Peyer's patch (tissue), 4 donors: Measurements from ENCODE around the gene RUBCN. TPM values are rescaled to one million over a fixed set of nuclear protein-coding genes. Genes with fewer than 3 reads are reported as not detected.

Source experiments
- DNase-seq, 3 donors: peaks; one replicate each; pipeline ENCODE4 v3.0.0-alpha.2; 2017 to 2019
- H3K27ac ChIP-seq, 4 donors: fragments of 200-600 bp; sonication (generic); one replicate each; pipeline ENCODE4 v1.5.1; 2016 to 2019
- H3K27me3 ChIP-seq, 2 donors: fragments of 200-600 bp; sonication (generic); one replicate each; pipeline ENCODE4 v1.5.1; 2019
- H3K36me3 ChIP-seq, 3 donors: fragments of 200-600 bp; sonication (generic); one replicate each; pipeline ENCODE4 v1.5.1; 2016 to 2019
- H3K4me1 ChIP-seq, 4 donors: fragments of 200-600 bp; sonication (generic); one replicate each; pipeline ENCODE4 v1.5.1; 2016 to 2019
- H3K4me3 ChIP-seq, 4 donors: fragments of 200-600 bp; sonication (generic); 1 replicate in 3 of 4; 2 replicates in 1 of 4; pipeline ENCODE4 v1.5.1; 2016 to 2019; ENCODE audit warnings: mild to moderate bottlenecking in 1 of 4
- H3K9me3 ChIP-seq, 4 donors: fragments of 200-600 bp; sonication (generic); one replicate each; pipeline ENCODE4 v1.5.1; 2016 to 2019; ENCODE audit warnings: mild to moderate bottlenecking in 1 of 4
- POLR2A ChIP-seq, 2 donors: fragments of 450-650 bp; IDR thresholded peaks; one replicate each; pipeline ENCODE4 v1.5.1; 2017; ENCODE audit warnings: antibody characterized with exemption in 2 of 2, mild to moderate bottlenecking in 2 of 2, moderate library complexity in 2 of 2
- total RNA-seq, 4 donors: library from RNA; depleted of rRNA; stranded (reverse); fragments of >200 nt; gene quantifications; one replicate each; pipeline ENCODE4 v1.1.0, GENCODE V29; 2016
- TF ChIP-seq, protein P1 (sequence below), 6 experiments: fragments of 450-650 bp in 4 of 6; fragments of 200-600 bp in 2 of 6; sonication (generic) in 1 of 6; IDR thresholded peaks; one replicate each; pipeline ENCODE4 v1.5.1; 2017 to 2019; ENCODE audit warnings: antibody characterized with exemption in 6 of 6, mild to moderate bottlenecking in 3 of 6, moderate library complexity in 1 of 6

RUBCN gene
- total RNA-seq, 4 donors from 2014 or later = 45.4 to 113 (median 48.2) TPM

DNA sequence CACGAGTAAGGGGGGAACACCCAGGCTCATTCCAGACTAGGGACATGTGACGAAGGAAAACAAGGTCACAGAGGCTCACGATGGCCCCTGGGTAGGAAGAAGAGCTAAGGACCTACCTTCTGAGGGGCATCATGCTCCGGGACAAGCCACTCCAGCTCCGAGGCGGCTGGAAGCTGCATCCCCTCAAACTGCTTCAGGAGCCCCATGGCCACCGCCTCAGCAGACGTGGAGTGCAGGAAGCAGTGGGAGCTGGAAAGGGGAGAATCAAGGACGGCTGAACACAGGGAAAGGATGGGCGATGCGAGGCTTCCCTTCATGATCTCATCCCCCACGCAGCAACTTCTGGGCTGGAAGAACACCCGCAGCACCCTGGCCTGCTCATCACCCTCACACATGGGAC, 53.5 kb downstream of the RUBCN start:
- Histone ChIP-seq H3K4me3 (no peak overlapping the region), H3K27ac (no peak overlapping the region), H3K36me3 (peaks cover 0 to 53% (median 0%) of the 10 kb centered on the region in 3 donors), H3K27me3 (no peaks in the 10 kb centered on the region), H3K4me1 (no peaks in the 10 kb centered on the region), H3K9me3 (no peaks in the 10 kb centered on the region)
- no peak for TF ChIP-seq POLR2A (IDR thresholded peaks at IDR 0.05)
- TF ChIP-seq, protein P1, sequence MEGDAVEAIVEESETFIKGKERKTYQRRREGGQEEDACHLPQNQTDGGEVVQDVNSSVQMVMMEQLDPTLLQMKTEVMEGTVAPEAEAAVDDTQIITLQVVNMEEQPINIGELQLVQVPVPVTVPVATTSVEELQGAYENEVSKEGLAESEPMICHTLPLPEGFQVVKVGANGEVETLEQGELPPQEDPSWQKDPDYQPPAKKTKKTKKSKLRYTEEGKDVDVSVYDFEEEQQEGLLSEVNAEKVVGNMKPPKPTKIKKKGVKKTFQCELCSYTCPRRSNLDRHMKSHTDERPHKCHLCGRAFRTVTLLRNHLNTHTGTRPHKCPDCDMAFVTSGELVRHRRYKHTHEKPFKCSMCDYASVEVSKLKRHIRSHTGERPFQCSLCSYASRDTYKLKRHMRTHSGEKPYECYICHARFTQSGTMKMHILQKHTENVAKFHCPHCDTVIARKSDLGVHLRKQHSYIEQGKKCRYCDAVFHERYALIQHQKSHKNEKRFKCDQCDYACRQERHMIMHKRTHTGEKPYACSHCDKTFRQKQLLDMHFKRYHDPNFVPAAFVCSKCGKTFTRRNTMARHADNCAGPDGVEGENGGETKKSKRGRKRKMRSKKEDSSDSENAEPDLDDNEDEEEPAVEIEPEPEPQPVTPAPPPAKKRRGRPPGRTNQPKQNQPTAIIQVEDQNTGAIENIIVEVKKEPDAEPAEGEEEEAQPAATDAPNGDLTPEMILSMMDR (IDR thresholded peaks at IDR 0.05) = no peak
- no peak for DNase-seq

- H3K4me1 ChIP-seq = no peaks in the 10 kb centered on the region
- H3K36me3 ChIP-seq = peaks cover 0 to 51% (median 0%) of the 10 kb centered on the region in 3 donors
These were observed 54.0 kb downstream of the RUBCN start for GRCh38 chr3:197682713-197683112.

GRCh38 chr3:197680955-197681521, 55.7 kb downstream of the RUBCN start:
- Histone ChIP-seq H3K27me3 (no peaks in the 10 kb centered on the region), H3K9me3 (no peaks in the 10 kb centered on the region), H3K36me3 (peaks cover 0 to 54% (median 0%) of the 10 kb centered on the region in 3 donors), H3K4me1 (no peaks in the 10 kb centered on the region), H3K27ac (no peak overlapping the region), H3K4me3 (no peak overlapping the region)
- no peak for DNase-seq
- no peak for TF ChIP-seq POLR2A (IDR thresholded peaks at IDR 0.05)
- TF ChIP-seq, protein P1 (IDR thresholded peaks at IDR 0.05) = no peak

More at GRCh38 chr3:197682713-197683112, 54.0 kb downstream of the RUBCN start:
- Histone ChIP-seq H3K27ac (no peak overlapping the region), H3K4me3 (no peak overlapping the region), H3K9me3 (no peaks in the 10 kb centered on the region), H3K27me3 (no peaks in the 10 kb centered on the region)
- no peak for TF ChIP-seq POLR2A (IDR thresholded peaks at IDR 0.05)
- TF ChIP-seq, protein P1 (IDR thresholded peaks at IDR 0.05) = no peak
- DNase-seq = no peak

GRCh38 chr3:197675951-197676350, 60.8 kb downstream of the RUBCN start:
- H3K36me3 ChIP-seq = peaks cover 0 to 44% (median 0%) of the 10 kb centered on the region in 3 donors
- H3K4me1 ChIP-seq = peaks cover 0 to 10% (median 0%) of the 10 kb centered on the region in 4 donors
- TF ChIP-seq, protein P1 (IDR thresholded peaks at IDR 0.05) = no peak
- no peak for TF ChIP-seq POLR2A (IDR thresholded peaks at IDR 0.05)
- no peak overlapping the region for H3K4me3 ChIP-seq
- peak overlapping the region in 1 of 4 donors; percentile 65 for H3K27ac ChIP-seq
- DNase-seq = no peak
- no peaks in the 10 kb centered on the region for H3K9me3 ChIP-seq
- H3K27me3 ChIP-seq = no peaks in the 10 kb centered on the region

GRCh38 chr3:197675563-197675860, 61.2 kb downstream of the RUBCN start:
- Histone ChIP-seq H3K36me3 (peaks cover 0 to 42% (median 0%) of the 10 kb centered on the region in 3 donors), H3K27ac (peak overlapping the region in 2 of 4 donors; percentile 48 to 65), H3K9me3 (no peaks in the 10 kb centered on the region), H3K4me3 (no peak overlapping the region), H3K4me1 (peaks cover 0 to 10% (median 0%) of the 10 kb centered on the region in 4 donors), H3K27me3 (no peaks in the 10 kb centered on the region)
- no peak for DNase-seq
- TF ChIP-seq, protein P1 (IDR thresholded peaks at IDR 0.05) = no peak
- no peak for TF ChIP-seq POLR2A (IDR thresholded peaks at IDR 0.05)
